Thyroid gland (tissue), 4 donors: ENCODE data around the gene ZIK1.

Experiments used
- POLR2A ChIP-seq, 2 donors: fragments of 450-650 bp; IDR thresholded peaks; one replicate each; pipeline ENCODE4 v1.6.1; 2017; ENCODE audit warnings: antibody characterized with exemption in 2 of 2, mild to moderate bottlenecking in 2 of 2, moderate library complexity in 1 of 2
- TF ChIP-seq, protein P1 (sequence below), 6 experiments: fragments of 200-600 bp in 3 of 6; fragments of 450-650 bp in 3 of 6; sonication (generic) in 3 of 6; IDR thresholded peaks; one replicate each; pipeline ENCODE4 v1.5.1; 2016 to 2019; ENCODE audit warnings: antibody characterized with exemption in 6 of 6, mild to moderate bottlenecking in 2 of 6, inconsistent platforms in 1 of 6, moderate library complexity in 1 of 6

DNA sequence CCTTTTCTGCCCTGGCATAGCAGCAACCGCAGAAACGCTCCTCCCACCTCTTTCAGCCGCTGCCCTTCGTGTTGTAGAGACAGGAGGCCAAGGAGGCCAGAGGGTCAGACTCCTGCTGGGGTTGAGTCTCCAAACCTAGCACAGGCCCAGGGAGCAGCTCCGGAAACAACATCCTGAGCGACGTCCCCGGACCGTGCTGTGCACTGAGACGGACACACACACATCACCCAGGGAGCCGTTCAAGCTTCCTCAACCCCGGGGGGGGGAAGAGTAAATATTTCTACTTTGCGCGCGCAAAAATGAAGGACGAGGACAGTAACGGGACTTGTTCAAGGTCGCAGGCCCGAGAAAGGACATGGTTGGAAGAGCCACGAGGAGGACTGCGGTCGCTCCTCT is 24.9 kb upstream of the ZIK1 start:
- TF ChIP-seq POLR2A (IDR thresholded peaks at IDR 0.05) = no peak
- TF ChIP-seq, protein P1, sequence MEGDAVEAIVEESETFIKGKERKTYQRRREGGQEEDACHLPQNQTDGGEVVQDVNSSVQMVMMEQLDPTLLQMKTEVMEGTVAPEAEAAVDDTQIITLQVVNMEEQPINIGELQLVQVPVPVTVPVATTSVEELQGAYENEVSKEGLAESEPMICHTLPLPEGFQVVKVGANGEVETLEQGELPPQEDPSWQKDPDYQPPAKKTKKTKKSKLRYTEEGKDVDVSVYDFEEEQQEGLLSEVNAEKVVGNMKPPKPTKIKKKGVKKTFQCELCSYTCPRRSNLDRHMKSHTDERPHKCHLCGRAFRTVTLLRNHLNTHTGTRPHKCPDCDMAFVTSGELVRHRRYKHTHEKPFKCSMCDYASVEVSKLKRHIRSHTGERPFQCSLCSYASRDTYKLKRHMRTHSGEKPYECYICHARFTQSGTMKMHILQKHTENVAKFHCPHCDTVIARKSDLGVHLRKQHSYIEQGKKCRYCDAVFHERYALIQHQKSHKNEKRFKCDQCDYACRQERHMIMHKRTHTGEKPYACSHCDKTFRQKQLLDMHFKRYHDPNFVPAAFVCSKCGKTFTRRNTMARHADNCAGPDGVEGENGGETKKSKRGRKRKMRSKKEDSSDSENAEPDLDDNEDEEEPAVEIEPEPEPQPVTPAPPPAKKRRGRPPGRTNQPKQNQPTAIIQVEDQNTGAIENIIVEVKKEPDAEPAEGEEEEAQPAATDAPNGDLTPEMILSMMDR (IDR thresholded peaks at IDR 0.05) = no peak
